B cell (primary cell): ENCODE data around the gene UBE2F. TPM values are rescaled to one million over a fixed set of nuclear protein-coding genes. Genes with fewer than 3 reads are reported as not detected.

ENCODE experiments used
- ATAC-seq: fragments of 200-7000 bp; cut with Tn5 transposase; one replicate; pipeline ENCODE4 v1.10.0; 2021; ENCODE audit warnings: low read depth, mild to moderate bottlenecking, moderate number of reproducible peaks, moderate library complexity
- CTCF ChIA-PET: fragments of 350-600 bp; sonication (Branson Sonifier 250); formaldehyde crosslinking; loops from one replicate; lab custom pipeline; 2021; ENCODE audit warnings: antibody characterized with exemption, inconsistent platforms; lab: Charles Lee
- POLR2A ChIA-PET: fragments of 350-600 bp; sonication (Branson Sonifier 250); formaldehyde crosslinking; loops from one replicate; lab custom pipeline; 2021; ENCODE audit warnings: antibody characterized with exemption; lab: Charles Lee
- DNase-seq: peaks from one replicate; pipeline ENCODE4 v3.0.0; 2013
- H2AFZ ChIP-seq: 2 replicates; pipeline ENCODE4 v1.6.1; 2012; ENCODE audit warnings: mild to moderate bottlenecking, low read depth, low read length; ENCODE audit not compliant: insufficient read depth, poor library complexity, severe bottlenecking
- H3K27ac ChIP-seq, 2 donors: 1 replicate in 1 of 2; 2 replicates in 1 of 2; pipeline ENCODE4 v1.5.1; 2012 to 2013; ENCODE audit warnings: low read length in 2 of 2, mild to moderate bottlenecking in 2 of 2, moderate library complexity in 1 of 2
- H3K27me3 ChIP-seq, 4 experiments: fragments of 200-600 bp in 1 of 4; sonication (generic) in 1 of 4; replicated peaks in 1 of 4; 1 replicate in 2 of 4; 2 replicates in 2 of 4; pipeline versions ENCODE4 v1.6.1 to v1.7.0; 2013 to 2016; ENCODE audit warnings: low read length in 3 of 4, mild to moderate bottlenecking in 2 of 4, mixed read lengths in 1 of 4, moderate library complexity in 1 of 4; ENCODE audit not compliant: insufficient read depth in 4 of 4, control insufficient read depth in 3 of 4; ENCODE audit errors: control extremely low read depth in 1 of 4
- H3K36me3 ChIP-seq, 2 experiments: replicated peaks in 1 of 2; 1 replicate in 1 of 2; 2 replicates in 1 of 2; pipeline versions ENCODE4 v1.6.1 to v1.7.1; 2013; ENCODE audit warnings: low read length in 1 of 2; ENCODE audit not compliant: insufficient read depth in 2 of 2, control insufficient read depth in 1 of 2; ENCODE audit errors: control extremely low read depth in 1 of 2, extremely low read depth in 1 of 2
- H3K4me1 ChIP-seq, 2 donors: fragments of 200-600 bp in 1 of 2; sonication (generic) in 1 of 2; 1 replicate in 1 of 2; 2 replicates in 1 of 2; pipeline versions ENCODE4 v1.5.1 to v1.6.1; 2013 to 2017; ENCODE audit warnings: low read length in 2 of 2; ENCODE audit not compliant: control insufficient read depth in 2 of 2, insufficient read depth in 2 of 2
- H3K4me2 ChIP-seq: replicated peaks from 2 replicates; pipeline ENCODE3; 2012; ENCODE audit warnings: mild to moderate bottlenecking, low read depth, low read length; ENCODE audit not compliant: poor library complexity, severe bottlenecking
- H3K4me3 ChIP-seq, 5 experiments: fragments of 200-600 bp in 1 of 5; sonication (generic) in 1 of 5; 1 replicate in 3 of 5; 2 replicates in 2 of 5; pipeline versions ENCODE4 v1.5.1 to v1.7.0; 2011 to 2016; ENCODE audit warnings: low read length in 4 of 5, mild to moderate bottlenecking in 4 of 5, low read depth in 2 of 5, control low read depth in 1 of 5, moderate library complexity in 1 of 5; ENCODE audit not compliant: insufficient read depth in 1 of 5; ENCODE audit errors: control extremely low read depth in 1 of 5, extremely low read depth in 1 of 5
- H3K79me2 ChIP-seq: fragments of 200-600 bp; sonication (generic); one replicate; pipeline ENCODE4 v1.6.0; 2016; ENCODE audit warnings: low read length; ENCODE audit not compliant: control insufficient read depth, insufficient read depth
- H3K9ac ChIP-seq: fragments of 200-600 bp; sonication (generic); 2 replicates; pipeline ENCODE4 v1.6.1; 2017; ENCODE audit warnings: mild to moderate bottlenecking, low read length, moderate library complexity
- H3K9me3 ChIP-seq, 3 donors: one replicate each; pipeline versions ENCODE4 v1.6.1 to v1.7.1; 2013; ENCODE audit warnings: low read length in 2 of 3; ENCODE audit not compliant: control insufficient read depth in 2 of 3, insufficient read depth in 1 of 3; ENCODE audit errors: control extremely low read depth in 1 of 3
- H4K20me1 ChIP-seq: 2 replicates; pipeline ENCODE4 v1.6.0; 2012; ENCODE audit warnings: mild to moderate bottlenecking, low read length; ENCODE audit not compliant: insufficient read depth, control insufficient read depth, poor library complexity, severe bottlenecking
- H3K27ac Mint-ChIP-seq: one replicate; pipeline ENCODE4 v1.8.0; 2021; ENCODE audit warnings: mixed read lengths
- H3K27me3 Mint-ChIP-seq: one replicate; pipeline ENCODE4 v1.8.0; 2021; ENCODE audit warnings: mixed read lengths
- H3K4me1 Mint-ChIP-seq: one replicate; pipeline ENCODE4 v1.8.0; 2021; ENCODE audit warnings: mixed read lengths
- H3K4me3 Mint-ChIP-seq: one replicate; pipeline ENCODE4 v1.8.0; 2021; ENCODE audit warnings: mixed read lengths
- H3K9me3 Mint-ChIP-seq: one replicate; pipeline ENCODE4 v1.8.0; 2022; ENCODE audit warnings: mixed read lengths; ENCODE audit not compliant: insufficient read depth
- EZH2 ChIP-seq: IDR thresholded peaks from 2 replicates; pipeline ENCODE4 v1.6.1; 2012; ENCODE audit warnings: borderline replicate concordance, low read depth, mild to moderate bottlenecking, moderate library complexity, low read length; ENCODE audit not compliant: insufficient read depth, poor library complexity, severe bottlenecking
- WGBS: methylation state at CpG from one replicate; pipeline ENCODE4 v1.1.5; 2013; ENCODE audit warnings: missing lambda C conversion rate; ENCODE audit not compliant: insufficient coverage; 5-methylcytosine and 5-hydroxymethylcytosine counted together
- intact Hi-C: fragments of 100-400 bp; cut with micrococcal nuclease; formaldehyde crosslinking; loops from one replicate; pipeline ENCODE4 v1.10.0; 2022
- polyA plus RNA-seq: library from polyadenylated mRNA; depleted of rRNA; stranded (reverse); fragments of >200 nt; gene quantifications from 2 replicates; pipeline ENCODE4 v1.2.3, GENCODE V29; 2012
- total RNA-seq, 2 donors: library from RNA; stranded (reverse); fragments of 120-200 nt in 1 of 2; gene quantifications; 1 replicate in 1 of 2; 2 replicates in 1 of 2; pipeline versions ENCODE4 v1.2.3 to v1.2.4, GENCODE V29; 2013 to 2022
- TF ChIP-seq, protein P1 (sequence below): fragments of 200-600 bp; IDR thresholded peaks from one replicate; pipeline ENCODE4 v1.8.0; 2022; ENCODE audit warnings: antibody characterized with exemption, mild to moderate bottlenecking

The UBE2F gene
- total and polyA plus RNA-seq, 2 donors (not counting 1 experiment from before 2014, with no cell fraction given), result 22.5 to 57.6 TPM

- Mint-ChIP-seq H3K9me3 (no peaks in the 10 kb centered on the region), H3K4me1 (peaks cover 10% of the 10 kb centered on the region), H3K27me3 (no peaks in the 10 kb centered on the region), H3K4me3 (no peak overlapping the region), H3K27ac (peak overlapping the region; percentile 51)
- no CpG with 5 or more reads among the region's 2 CpGs for WGBS
- H3K9me3 ChIP-seq, result no peaks in the 10 kb centered on the region
- TF ChIP-seq, protein P1, sequence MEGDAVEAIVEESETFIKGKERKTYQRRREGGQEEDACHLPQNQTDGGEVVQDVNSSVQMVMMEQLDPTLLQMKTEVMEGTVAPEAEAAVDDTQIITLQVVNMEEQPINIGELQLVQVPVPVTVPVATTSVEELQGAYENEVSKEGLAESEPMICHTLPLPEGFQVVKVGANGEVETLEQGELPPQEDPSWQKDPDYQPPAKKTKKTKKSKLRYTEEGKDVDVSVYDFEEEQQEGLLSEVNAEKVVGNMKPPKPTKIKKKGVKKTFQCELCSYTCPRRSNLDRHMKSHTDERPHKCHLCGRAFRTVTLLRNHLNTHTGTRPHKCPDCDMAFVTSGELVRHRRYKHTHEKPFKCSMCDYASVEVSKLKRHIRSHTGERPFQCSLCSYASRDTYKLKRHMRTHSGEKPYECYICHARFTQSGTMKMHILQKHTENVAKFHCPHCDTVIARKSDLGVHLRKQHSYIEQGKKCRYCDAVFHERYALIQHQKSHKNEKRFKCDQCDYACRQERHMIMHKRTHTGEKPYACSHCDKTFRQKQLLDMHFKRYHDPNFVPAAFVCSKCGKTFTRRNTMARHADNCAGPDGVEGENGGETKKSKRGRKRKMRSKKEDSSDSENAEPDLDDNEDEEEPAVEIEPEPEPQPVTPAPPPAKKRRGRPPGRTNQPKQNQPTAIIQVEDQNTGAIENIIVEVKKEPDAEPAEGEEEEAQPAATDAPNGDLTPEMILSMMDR, result no peak
- no peak for TF ChIP-seq EZH2
- POLR2A ChIA-PET, result no interaction called here
- no peak overlapping the region for H3K9ac ChIP-seq
- peaks cover 9 to 11% of the 10 kb centered on the region in 2 donors for H3K4me1 ChIP-seq
- no peak overlapping the region for H3K27ac ChIP-seq
- DNase-seq (no peak), ATAC-seq (peak; percentile 31)
- CTCF ChIA-PET, result interaction anchor here (1.3 to 1.7 kb wide), 2 partner anchors 12 to 22 kb away, joined by 5 read pairs; no protein-coding TSS in a partner anchor
- intact Hi-C loops, result no loop called here
- H4K20me1 ChIP-seq, result no peaks in the 10 kb centered on the region
- no peak overlapping the region for H3K4me3 ChIP-seq
- H3K79me2 ChIP-seq, result no peaks in the 10 kb centered on the region
- H3K36me3 ChIP-seq, result peaks cover 0 to 16% of the 10 kb centered on the region in 2 experiments
- peak overlapping the region; percentile 20 for H3K4me2 ChIP-seq
- H3K27me3 ChIP-seq, result no peaks in the 10 kb centered on the region
- H2AFZ ChIP-seq, result no peak overlapping the region
Observed at GRCh38 chr2:238087211-238087610, 120.4 kb downstream of the UBE2F start.

DNA sequence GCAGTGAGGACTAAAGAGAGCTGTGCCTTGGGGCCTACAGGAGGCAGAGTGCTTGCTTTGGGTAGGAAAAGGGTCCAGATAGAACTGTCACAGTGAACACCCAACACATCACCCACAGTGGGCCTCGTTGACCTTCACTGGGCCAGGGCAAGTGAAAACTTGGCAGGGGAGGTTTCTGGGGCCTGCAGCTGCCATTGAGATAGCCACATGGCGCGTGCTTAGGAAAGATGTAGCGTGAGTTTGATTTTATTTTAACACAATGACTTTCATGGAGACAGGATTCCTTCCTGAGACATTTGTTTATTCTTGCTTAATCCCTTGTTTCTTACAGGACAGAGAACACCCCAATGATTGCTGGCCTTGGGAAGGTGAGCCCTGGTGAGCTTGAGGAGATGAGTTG lies 124.1 kb downstream of the UBE2F start:
- intact Hi-C loops, result no loop called here
- no peaks in the 10 kb centered on the region for H3K27me3 ChIP-seq
- DNase-seq, result no peak
- H3K4me3 ChIP-seq, result no peak overlapping the region
- peaks cover 9 to 11% of the 10 kb centered on the region in 2 donors for H3K4me1 ChIP-seq
- no peak for TF ChIP-seq EZH2
- TF ChIP-seq, protein P1, result no peak
- Mint-ChIP-seq H3K27me3 (no peaks in the 10 kb centered on the region), H3K4me1 (peaks cover 10% of the 10 kb centered on the region), H3K27ac (no peak overlapping the region), H3K9me3 (no peaks in the 10 kb centered on the region), H3K4me3 (no peak overlapping the region)
- no peaks in the 10 kb centered on the region for H3K9me3 ChIP-seq
- POLR2A ChIA-PET, result no interaction called here
- no peaks in the 10 kb centered on the region for H4K20me1 ChIP-seq
- H2AFZ ChIP-seq, result no peak overlapping the region
- CTCF ChIA-PET, result interaction anchor here (2.0 kb wide), 1 partner anchor 18 kb away, joined by 5 read pairs; no protein-coding TSS in a partner anchor
- no peak for ATAC-seq
- no peaks in the 10 kb centered on the region for H3K79me2 ChIP-seq
- H3K36me3 ChIP-seq, result no peaks in the 10 kb centered on the region
- no CpG with 5 or more reads among the region's 4 CpGs for WGBS
- H3K4me2 ChIP-seq, result no peak overlapping the region
- no peak overlapping the region for H3K9ac ChIP-seq
- H3K27ac ChIP-seq, result no peak overlapping the region
